Suppressor macrophage treated with lipopolysaccharide for 1 hour (primary cell): ENCODE data around the gene PCDHAC1.
"Not testable (repeated sequence)": the region's sequence is repeated elsewhere in the genome, so short reads cannot be mapped to it uniquely, and the experiment has no call there.

Experiments used
- DNase-seq, 3 donors: peaks; one replicate each; pipeline ENCODE4 v3.0.0-alpha.2; 2020 to 2022

The PCDHAC1 gene

GRCh38 chr5:140925806-140926442 is at the start of gene PCDHAC1:
Gene PCDHAC1 (plus strand): TSS chr5:140926299. CDS start chr5:140926893, 594 bp downstream.
- no peak for DNase-seq

- not testable (repeated sequence) for DNase-seq
Measured at GRCh38 chr5:140876541-140877261, 49.4 kb upstream of the PCDHAC1 start.

- no peak for DNase-seq
Measured at GRCh38 chr5:140877262-140877581, 48.9 kb upstream of the PCDHAC1 start.

GRCh38 chr5:140881889-140882590 is 44.1 kb upstream of the PCDHAC1 start, which contains the start of gene PCDHA13:
Gene PCDHA13 (plus strand): TSS chr5:140882124. CDS start chr5:140882269, 145 bp downstream.
- no peak for DNase-seq

GRCh38 chr5:140882591-140882899 is 43.6 kb upstream of the PCDHAC1 start:
- no peak for DNase-seq

GRCh38 chr5:140883373-140883772 is 42.7 kb upstream of the PCDHAC1 start:
- no peak for DNase-seq

GRCh38 chr5:140883927-140884697 is 42.0 kb upstream of the PCDHAC1 start:
- no peak for DNase-seq

- no peak for DNase-seq
Measured at GRCh38 chr5:140916325-140916724, 9.8 kb upstream of the PCDHAC1 start.

- no peak for DNase-seq
Measured at GRCh38 chr5:140923601-140924000, 2.5 kb upstream of the PCDHAC1 start.

- peak in 2 of 3 donors; percentile 7 to 41 for DNase-seq
Measured at GRCh38 chr5:140926443-140927227, 536 bp downstream of the PCDHAC1 start.

GRCh38 chr5:140927228-140927573 is 1.1 kb downstream of the PCDHAC1 start:
- DNase-seq = no peak

GRCh38 chr5:140934964-140935606 is 9.0 kb downstream of the PCDHAC1 start:
- DNase-seq = no peak

- DNase-seq = no peak
Measured at GRCh38 chr5:140946578-140946977, 20.5 kb downstream of the PCDHAC1 start.

- no peak for DNase-seq
Measured at GRCh38 chr5:140951636-140952035, 25.5 kb downstream of the PCDHAC1 start.

GRCh38 chr5:140953234-140953633 is 27.1 kb downstream of the PCDHAC1 start:
- DNase-seq = no peak

- no peak for DNase-seq
Measured at GRCh38 chr5:140962190-140962589, 36.1 kb downstream of the PCDHAC1 start.

- no peak for DNase-seq
Measured at GRCh38 chr5:140964356-140964755, 38.3 kb downstream of the PCDHAC1 start.

GRCh38 chr5:140965905-140966292 is 39.8 kb downstream of the PCDHAC1 start:
- DNase-seq = no peak

GRCh38 chr5:140966293-140967225 is 40.5 kb downstream of the PCDHAC1 start, which contains the start of gene PCDHAC2:
Gene PCDHAC2 (plus strand): TSS chr5:140966476. CDS start chr5:140966767, 291 bp downstream.
- DNase-seq = no peak

GRCh38 chr5:140967226-140967893 is 41.3 kb downstream of the PCDHAC1 start:
- DNase-seq = no peak
